ENCODE results near the gene BCL7C. TPM values are rescaled to one million over a fixed set of nuclear protein-coding genes. Genes with fewer than 3 reads are reported as not detected.

The BCL7C gene
- polyA plus RNA-seq, 3 donors = 11.8 to 52.1 (median 22.0) TPM

DNA sequence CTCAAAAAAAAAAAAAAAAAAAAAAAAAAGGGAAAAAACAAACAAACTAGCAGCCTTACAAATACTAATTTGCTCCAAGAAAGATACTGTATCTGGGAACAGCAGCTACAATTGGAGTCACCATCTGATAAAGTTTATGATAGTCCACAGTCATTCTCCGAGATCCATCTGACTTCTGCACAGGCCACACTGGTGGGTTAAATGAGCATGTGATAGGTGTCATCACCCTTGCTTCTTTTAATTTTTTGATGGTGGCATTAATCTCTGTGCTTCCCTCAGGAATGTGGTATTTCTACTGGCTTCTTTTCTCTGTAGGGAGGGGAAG is 49.6 kb downstream of the BCL7C start:
- WGBS, 3 donors = 68 to 98% (median 86%) methylated on average over 1 of the region's 1 CpG
- no peak overlapping the region for H3K27ac ChIP-seq (ENCODE audit: low read depth, low read length)

- WGBS, 3 donors = 78 to 95% (median 95%) methylated on average over 5 of the region's 5 CpGs
- H3K27ac ChIP-seq (ENCODE audit: low read depth, low read length) = no peak overlapping the region
Observed at GRCh38 chr16:30843501-30843900, 50.4 kb downstream of the BCL7C start.

DNA sequence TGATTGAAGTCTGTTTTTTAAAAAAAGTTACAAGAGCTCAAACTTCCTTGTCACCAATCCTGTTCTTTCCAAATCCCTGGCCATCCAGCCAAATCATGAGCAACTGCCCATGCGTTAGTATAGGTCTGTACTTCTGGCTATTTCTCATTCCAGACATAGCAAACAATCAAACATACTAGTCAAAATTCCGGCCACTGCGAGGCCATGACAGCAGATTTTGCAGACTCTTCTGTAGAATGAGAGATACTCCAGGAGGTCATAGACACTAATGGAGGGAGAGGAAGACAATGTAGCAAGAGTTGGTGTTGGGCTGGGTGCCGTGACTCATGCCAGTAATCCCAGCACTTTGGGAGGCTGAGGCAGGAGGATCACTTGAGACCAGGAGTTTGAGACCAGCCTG is 50.9 kb downstream of the BCL7C start:
- H3K27ac ChIP-seq (ENCODE audit: low read depth, low read length) = no peak overlapping the region
- whole genome bisulfite sequencing, 3 donors = 89 to 97% (median 90%) methylated on average over 4 of the region's 4 CpGs

- 78 to 96% (median 96%) methylated on average over 9 of the region's 9 CpGs for WGBS, 3 donors
- H3K27ac ChIP-seq (ENCODE audit: low read depth, low read length) = no peak overlapping the region
Observed at GRCh38 chr16:30841332-30841731, 52.5 kb downstream of the BCL7C start.

GRCh38 chr16:30840611-30841010 is 53.3 kb downstream of the BCL7C start:
- no peak overlapping the region for H3K27ac ChIP-seq (ENCODE audit: low read depth, low read length)
- WGBS, 3 donors = 85 to 88% (median 86%) methylated on average over 5 of the region's 5 CpGs

DNA sequence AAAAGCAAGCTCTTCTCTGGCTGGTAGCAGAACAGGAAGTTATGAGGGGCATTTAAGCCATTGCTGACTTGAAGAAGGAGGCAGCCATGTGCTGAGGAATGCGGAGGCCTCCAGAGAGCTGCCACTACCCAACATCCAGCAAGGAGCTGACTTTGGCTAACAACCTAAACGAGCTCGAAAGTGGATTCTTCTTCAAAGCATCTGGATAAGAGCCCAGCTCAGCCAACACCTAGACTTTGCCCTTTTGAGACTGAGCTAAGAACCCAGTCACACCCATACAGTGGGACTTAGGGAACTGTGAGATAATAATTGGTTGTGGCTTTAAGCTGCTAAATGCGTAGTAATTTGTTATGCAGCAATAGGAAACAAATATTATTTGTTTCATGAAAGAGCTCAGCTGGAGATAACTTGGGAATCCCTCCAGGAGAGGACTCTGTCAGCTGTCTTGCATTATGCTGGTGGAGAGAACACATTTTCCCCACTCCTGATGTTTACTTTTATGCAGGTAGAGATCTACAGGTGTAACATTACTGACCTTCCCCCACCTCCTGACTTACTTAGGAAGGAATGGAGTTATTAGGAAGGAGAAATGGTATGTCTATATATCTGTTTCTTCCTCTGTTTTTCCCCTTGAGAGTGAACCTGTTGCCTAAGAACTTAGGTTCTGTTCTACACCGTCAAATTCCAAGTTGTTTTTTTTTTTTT is 54.2 kb downstream of the BCL7C start:
- H3K27ac ChIP-seq (ENCODE audit: low read depth, low read length) = no peak overlapping the region
- 37 to 72% (median 67%) methylated on average over 5 of the region's 5 CpGs for WGBS, 3 donors

DNA sequence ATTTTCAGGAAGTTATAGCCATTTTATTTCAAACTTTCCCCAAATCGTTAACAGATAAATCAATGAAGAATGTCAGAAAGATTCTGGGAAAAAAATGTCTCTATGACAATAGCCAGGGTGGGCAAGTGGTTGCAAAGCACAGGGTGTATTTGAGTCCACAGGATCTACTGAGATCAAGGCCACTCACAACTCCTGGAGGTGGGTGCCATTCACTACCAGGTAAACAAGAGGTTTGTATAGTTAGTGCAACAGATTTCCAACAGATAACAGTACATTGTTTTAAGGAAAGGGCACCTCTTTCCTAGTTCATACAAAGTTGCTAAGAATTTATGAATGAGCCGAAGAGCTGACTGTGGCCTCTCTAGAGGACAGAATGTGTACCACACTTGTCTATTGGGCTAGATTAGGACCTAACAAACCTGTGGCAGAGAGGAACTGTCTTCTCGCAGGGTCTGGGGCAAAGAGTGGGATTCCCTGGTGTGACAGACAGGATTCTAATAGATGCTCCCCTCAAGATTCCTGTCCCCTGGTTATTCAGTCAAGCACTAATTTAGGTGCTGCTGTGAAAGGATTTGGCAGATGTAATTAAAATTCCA is 54.9 kb downstream of the BCL7C start:
- H3K27ac ChIP-seq (ENCODE audit: low read depth, low read length) = no peak overlapping the region
- WGBS, 3 donors = 65 to 76% (median 73%) methylated on average over 3 of the region's 3 CpGs

DNA sequence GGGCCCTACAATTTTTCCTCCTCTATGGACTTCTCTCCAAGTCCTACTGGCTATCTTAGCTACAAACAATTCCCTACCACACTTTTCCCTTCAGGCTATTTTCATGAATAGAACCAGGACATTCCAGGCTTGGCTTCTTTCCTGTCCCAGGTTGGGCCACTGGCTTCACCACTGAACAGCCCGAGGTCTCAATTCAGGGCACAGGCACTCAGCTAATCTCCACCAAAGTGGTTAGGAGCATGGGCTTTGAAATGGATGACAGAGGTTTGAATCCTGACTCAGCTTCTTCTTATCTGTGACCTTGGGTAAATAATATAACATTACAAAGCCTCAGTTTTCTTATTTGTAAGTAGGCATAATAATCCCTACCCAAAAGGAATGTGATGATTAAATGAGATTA is 56.0 kb downstream of the BCL7C start:
- H3K27ac ChIP-seq (ENCODE audit: low read depth, low read length) = no peak overlapping the region
- WGBS, 3 donors = 70 to 91% (median 81%) methylated on average over 1 of the region's 1 CpG

Other genes with a start within 250 kb of the BCL7C start
- 10 to 100 TPM; 27.8 to 54.7 (median 30.6) TPM for gene PRR14, start 243.1 kb downstream of the BCL7C start, polyA plus RNA-seq
- gene FBRS, start 235.6 kb downstream of the BCL7C start, polyA plus RNA-seq = 10 to 100 TPM; 17.0 to 32.2 (median 32.1) TPM
- 10 to 100 TPM in 2 of 3 donors, 1 to 10 TPM in 1; 7.3 to 16.8 (median 16.5) TPM for gene SRCAP, start 194.9 kb downstream of the BCL7C start, polyA plus RNA-seq
- 10 to 100 TPM; 11.8 to 22.0 (median 15.2) TPM for gene PHKG2, start 145.7 kb downstream of the BCL7C start, polyA plus RNA-seq
- 1 to 10 TPM; 1.5 to 3.8 (median 1.6) TPM for gene CFAP119, start 132.0 kb downstream of the BCL7C start, polyA plus RNA-seq
- gene RNF40, start 131.8 kb downstream of the BCL7C start, polyA plus RNA-seq = 10 to 100 TPM; 26.3 to 65.7 (median 39.7) TPM
- gene ZNF629, start 106.9 kb downstream of the BCL7C start, polyA plus RNA-seq = 1 to 10 TPM; 3.4 to 6.2 (median 5.6) TPM
- gene CTF1, start 2.5 kb upstream of the BCL7C start, polyA plus RNA-seq = 1 to 10 TPM; 1.9 to 9.2 (median 5.8) TPM
- 1 to 10 TPM; 3.6 to 9.1 (median 5.3) TPM for gene FBXL19, start 29.5 kb upstream of the BCL7C start, polyA plus RNA-seq
- 10 to 100 TPM; 11.3 to 16.3 (median 14.6) TPM for gene ORAI3, start 55.0 kb upstream of the BCL7C start, polyA plus RNA-seq
- gene SETD1A, start 63.7 kb upstream of the BCL7C start, polyA plus RNA-seq = 10 to 100 TPM in 2 of 3 donors, 1 to 10 TPM in 1; 5.1 to 13.0 (median 10.8) TPM
- gene HSD3B7, start 91.1 kb upstream of the BCL7C start, polyA plus RNA-seq = 10 to 100 TPM; 23.3 to 31.2 (median 26.8) TPM
- gene STX1B, start 116.6 kb upstream of the BCL7C start, polyA plus RNA-seq = under 1 TPM; 0.11 to 0.98 (median 0.18) TPM
- gene STX4, start 139.5 kb upstream of the BCL7C start, polyA plus RNA-seq = 10 to 100 TPM; 31.8 to 83.0 (median 66.8) TPM
- gene ZNF668, start 180.2 kb upstream of the BCL7C start, polyA plus RNA-seq = 1 to 10 TPM; 3.3 to 7.1 (median 6.3) TPM
- 1 to 10 TPM; 4.8 to 5.2 (median 5.2) TPM for gene ZNF646, start 180.3 kb upstream of the BCL7C start, polyA plus RNA-seq
- 1 to 10 TPM in 1 of 3 donors, under 1 TPM in 2; 0.45 to 2.4 (median 0.88) TPM for gene PRSS53, start 194.9 kb upstream of the BCL7C start, polyA plus RNA-seq
- gene VKORC1, start 200.7 kb upstream of the BCL7C start, polyA plus RNA-seq = 100 to 1,000 TPM; 106 to 132 (median 113) TPM
- 10 to 100 TPM; 31.4 to 79.6 (median 45.4) TPM for gene BCKDK, start 214.3 kb upstream of the BCL7C start, polyA plus RNA-seq
- gene KAT8, start 223.6 kb upstream of the BCL7C start, polyA plus RNA-seq = 10 to 100 TPM; 37.6 to 41.5 (median 39.9) TPM
- gene PRSS8, start 241.7 kb upstream of the BCL7C start, polyA plus RNA-seq = 100 to 1,000 TPM in 1 of 3 donors, 10 to 100 TPM in 1, 1 to 10 TPM in 1; 1.3 to 159 (median 11.2) TPM

All from adipose tissue (tissue), 3 donors.